Hepatocyte (in vitro differentiated cells): ENCODE data around the gene IKBKE.

Experiments used
- EZH2 ChIP-seq: fragments of 200-600 bp; sonication (generic); IDR thresholded peaks from 2 replicates; pipeline ENCODE4 v1.6.1; 2016; ENCODE audit warnings: antibody characterized with exemption, mild to moderate bottlenecking, borderline replicate concordance
- EZH2phosphoT487 ChIP-seq: fragments of 200-600 bp; sonication (generic); IDR thresholded peaks from one replicate; pipeline ENCODE4 v1.6.1; 2018; ENCODE audit warnings: antibody characterized with exemption, mild to moderate bottlenecking, low read depth, moderate library complexity; ENCODE audit not compliant: unreplicated experiment, severe bottlenecking
- TF ChIP-seq, protein P1 (sequence below): fragments of 200-600 bp; sonication (generic); IDR thresholded peaks from 2 replicates; pipeline ENCODE4 v1.5.1; 2016; ENCODE audit warnings: antibody characterized with exemption, mild to moderate bottlenecking; ENCODE audit not compliant: poor library complexity

DNA sequence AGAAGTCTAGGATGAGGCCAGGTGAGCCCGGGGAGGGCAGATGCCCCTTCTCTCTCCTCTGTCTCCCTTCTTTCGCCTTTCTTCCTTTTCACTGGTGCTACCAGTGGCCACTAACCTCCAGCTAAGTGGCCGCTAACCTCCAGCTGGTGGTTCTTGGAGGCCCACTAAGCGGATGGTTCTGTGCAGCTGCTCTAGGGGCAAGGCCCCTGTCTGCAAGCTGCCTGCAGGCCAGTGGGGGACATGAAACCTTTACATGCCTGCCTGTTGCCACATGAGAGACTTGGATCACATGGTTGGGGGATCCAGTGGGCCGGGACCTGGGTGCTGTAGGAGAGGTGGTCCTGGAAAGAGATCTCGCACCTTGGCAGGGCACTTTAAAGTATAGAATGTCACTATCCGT, 17.7 kb downstream of the IKBKE start:
- TF ChIP-seq, protein P1, sequence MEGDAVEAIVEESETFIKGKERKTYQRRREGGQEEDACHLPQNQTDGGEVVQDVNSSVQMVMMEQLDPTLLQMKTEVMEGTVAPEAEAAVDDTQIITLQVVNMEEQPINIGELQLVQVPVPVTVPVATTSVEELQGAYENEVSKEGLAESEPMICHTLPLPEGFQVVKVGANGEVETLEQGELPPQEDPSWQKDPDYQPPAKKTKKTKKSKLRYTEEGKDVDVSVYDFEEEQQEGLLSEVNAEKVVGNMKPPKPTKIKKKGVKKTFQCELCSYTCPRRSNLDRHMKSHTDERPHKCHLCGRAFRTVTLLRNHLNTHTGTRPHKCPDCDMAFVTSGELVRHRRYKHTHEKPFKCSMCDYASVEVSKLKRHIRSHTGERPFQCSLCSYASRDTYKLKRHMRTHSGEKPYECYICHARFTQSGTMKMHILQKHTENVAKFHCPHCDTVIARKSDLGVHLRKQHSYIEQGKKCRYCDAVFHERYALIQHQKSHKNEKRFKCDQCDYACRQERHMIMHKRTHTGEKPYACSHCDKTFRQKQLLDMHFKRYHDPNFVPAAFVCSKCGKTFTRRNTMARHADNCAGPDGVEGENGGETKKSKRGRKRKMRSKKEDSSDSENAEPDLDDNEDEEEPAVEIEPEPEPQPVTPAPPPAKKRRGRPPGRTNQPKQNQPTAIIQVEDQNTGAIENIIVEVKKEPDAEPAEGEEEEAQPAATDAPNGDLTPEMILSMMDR, result no peak
- TF ChIP-seq EZH2phosphoT487 (no peak), EZH2 (no peak)
